ENCODE results near the gene ITGA2.
"Not testable (repeated sequence)": the region's sequence is repeated elsewhere in the genome, so short reads cannot be mapped to it uniquely, and the experiment has no call there.

Gene ITGA2

GRCh38 chr5:52989025-52989780, at the start of gene ITGA2:
Gene ITGA2 (plus strand): TSS chr5:52989352. CDS start chr5:52989469, 117 bp downstream.
- DNase-seq, result peak in 26 of 56 donors; percentile 8 to 62 (median 37)

GRCh38 chr5:52943285-52943684, 45.9 kb upstream of the ITGA2 start:
- no peak for DNase-seq

DNA sequence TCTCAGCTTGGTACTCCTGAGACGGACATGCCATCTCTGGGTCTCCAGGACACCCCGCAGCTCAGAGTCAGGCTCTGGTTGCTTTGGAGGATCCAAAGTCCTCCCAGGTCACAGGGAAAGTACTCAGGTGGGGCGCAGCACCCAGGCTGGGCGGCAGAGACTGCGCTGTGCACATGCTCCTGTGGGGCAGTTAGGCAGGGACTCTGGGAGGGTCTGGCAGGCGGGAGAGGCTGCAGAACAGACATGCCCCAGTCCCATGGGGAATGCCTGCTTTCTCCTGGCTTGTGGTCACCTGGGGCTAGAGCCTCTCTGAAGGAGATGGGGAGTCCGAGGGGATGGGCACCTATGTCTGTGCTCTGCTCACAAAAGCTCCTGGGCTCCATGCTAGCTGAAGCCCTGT, 45.3 kb upstream of the ITGA2 start:
- no peak for DNase-seq

DNA sequence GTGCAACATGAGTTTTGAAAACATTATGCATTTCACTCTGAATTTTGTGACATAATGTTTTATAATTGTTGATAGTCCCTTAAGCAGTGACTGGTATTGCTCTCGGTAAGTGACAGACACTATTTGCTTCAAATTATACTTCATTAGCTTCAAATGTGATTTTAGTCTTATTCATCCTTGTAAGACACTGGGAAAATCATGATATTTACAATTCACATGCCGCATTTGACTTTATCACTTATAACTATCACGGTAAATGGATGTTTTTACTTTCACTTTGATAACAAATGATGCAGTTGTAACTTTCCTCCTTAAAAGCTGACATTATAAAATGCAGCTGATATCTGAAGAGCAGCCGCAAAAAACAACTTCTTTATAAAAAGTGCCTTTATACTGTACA, 44.1 kb upstream of the ITGA2 start:
- DNase-seq, result no peak

GRCh38 chr5:52947208-52947607, 41.9 kb upstream of the ITGA2 start:
- DNase-seq, result no peak

GRCh38 chr5:52947851-52948250, 41.3 kb upstream of the ITGA2 start:
- DNase-seq, result no peak

DNA sequence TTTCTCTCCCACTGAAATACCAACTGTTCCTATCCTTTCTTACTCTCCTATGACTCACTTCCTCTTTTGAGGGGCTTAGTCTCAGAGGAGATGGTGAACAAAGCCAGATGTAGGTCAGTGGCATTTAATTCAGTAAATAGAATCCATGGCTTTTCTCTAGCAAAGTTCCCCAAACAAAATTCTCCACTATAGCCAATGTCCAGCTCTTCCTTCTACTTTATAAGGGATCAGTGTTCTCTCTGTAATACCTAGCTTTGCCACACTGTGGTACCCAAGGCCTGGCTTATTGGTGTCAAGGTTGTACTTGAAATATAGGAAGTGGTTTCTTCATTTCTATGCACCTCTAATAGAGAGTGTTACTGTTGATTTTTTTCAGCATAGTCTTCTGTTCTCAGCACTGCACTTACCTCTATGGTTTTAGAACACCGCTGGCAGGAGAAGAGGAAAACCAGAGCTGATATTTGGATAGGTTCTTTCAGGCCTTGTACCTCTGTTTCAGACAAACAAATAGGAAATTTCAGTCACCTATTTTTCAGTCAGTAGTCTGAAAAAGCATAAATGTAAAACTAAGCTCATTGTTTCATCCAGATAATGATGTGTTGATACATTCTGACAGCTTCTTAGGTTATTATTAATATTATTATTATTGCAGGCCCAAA, 40.6 kb upstream of the ITGA2 start:
- peak in 36 of 56 donors; percentile 1 to 75 (median 25) for DNase-seq

- DNase-seq, result no peak
These were observed 38.5 kb upstream of the ITGA2 start for GRCh38 chr5:52950686-52951085.

GRCh38 chr5:52952483-52952882, 36.7 kb upstream of the ITGA2 start:
- DNase-seq, result no peak

- DNase-seq, result no peak
These were observed 33.1 kb upstream of the ITGA2 start for GRCh38 chr5:52956014-52956413.

GRCh38 chr5:52956915-52957747, 32.0 kb upstream of the ITGA2 start:
- DNase-seq, result no peak

DNA sequence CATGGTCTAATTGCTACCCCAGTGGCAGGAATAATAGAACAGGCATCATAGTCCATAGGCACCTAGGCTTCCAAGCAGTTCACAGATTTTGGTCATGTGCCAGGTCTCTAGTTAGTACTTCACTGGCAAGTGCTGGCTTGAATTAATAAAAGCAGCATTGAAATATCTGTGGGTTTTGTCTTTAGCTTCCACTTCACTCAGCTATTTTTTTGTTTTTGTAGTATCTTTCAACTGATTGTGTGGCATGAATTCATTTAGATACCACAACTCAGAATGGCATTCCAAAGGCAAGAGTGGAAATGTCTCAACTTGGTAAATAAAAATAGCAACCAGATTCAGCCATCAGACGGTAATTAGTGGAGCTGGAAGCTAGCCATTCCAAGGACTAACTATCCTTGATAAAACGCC, 27.9 kb upstream of the ITGA2 start:
- DNase-seq, result no peak

GRCh38 chr5:52963636-52964035, 25.5 kb upstream of the ITGA2 start:
- DNase-seq, result no peak

- no peak for DNase-seq
These were observed 25.0 kb upstream of the ITGA2 start for GRCh38 chr5:52964138-52964537.

DNA sequence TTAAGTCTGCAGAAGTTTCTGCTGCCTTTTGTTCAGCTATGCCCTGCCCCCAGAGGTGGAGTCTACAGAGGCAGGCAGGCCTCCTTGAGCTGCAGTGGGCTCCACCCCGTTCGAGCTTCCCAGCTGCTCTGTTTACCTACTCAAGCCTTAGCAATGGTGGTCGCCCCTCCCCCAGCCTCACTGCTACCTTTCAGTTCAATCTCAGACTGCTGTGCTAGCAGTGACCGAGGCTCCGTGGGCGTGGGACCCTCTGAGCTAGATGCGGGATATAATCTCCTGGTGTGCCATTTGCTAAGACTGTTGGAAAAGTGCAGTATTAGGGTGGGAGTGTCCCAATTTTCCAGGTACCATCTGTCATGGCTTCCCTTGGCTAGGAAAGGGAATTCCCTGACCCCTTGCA, 13.0 kb upstream of the ITGA2 start:
- DNase-seq, result not testable (repeated sequence)

GRCh38 chr5:52977264-52977897, 11.8 kb upstream of the ITGA2 start:
- DNase-seq, result no peak

GRCh38 chr5:52981507-52981906, 7.6 kb upstream of the ITGA2 start:
- DNase-seq, result no peak

GRCh38 chr5:52983731-52984636, 5.2 kb upstream of the ITGA2 start:
- DNase-seq, result no peak

- DNase-seq, result no peak
These were observed 3.8 kb upstream of the ITGA2 start for GRCh38 chr5:52985306-52985705.

GRCh38 chr5:52987711-52988331, 1.3 kb upstream of the ITGA2 start:
- no peak for DNase-seq

All from amygdala (tissue), 56 donors.